HepG2 (cell line): ENCODE results near the gene STAP2. TPM values are rescaled to one million over a fixed set of nuclear protein-coding genes. Genes with fewer than 3 reads are reported as not detected.
A peak's percentile ranks its signal among the peaks of the same experiment; 100 is the strongest.

Experiments used
- ETV6 ChIP-seq: sonication (generic); formaldehyde crosslinking; conservative IDR thresholded peaks from 2 replicates; pipeline ENCODE4 v1.4.0; 2020; ENCODE audit warnings: missing genetic modification reagents
- FIP1L1 ChIP-seq: fragments of 200-400 bp; formaldehyde crosslinking; IDR thresholded peaks from 2 replicates; pipeline ENCODE4 v1.6.1; 2018; ENCODE audit warnings: low read depth, mild to moderate bottlenecking, low read length, moderate library complexity, borderline replicate concordance; ENCODE audit not compliant: insufficient read depth
- FOXK2 ChIP-seq: fragments of 450-650 bp; IDR thresholded peaks from 2 replicates; pipeline ENCODE4 v1.6.1; 2016
- RELA ChIP-seq: sonication (generic); formaldehyde crosslinking; IDR thresholded peaks from 2 replicates; pipeline ENCODE4 v1.4.0; 2020; ENCODE audit warnings: missing genetic modification reagents
- REPIN1 ChIP-seq: sonication (generic); formaldehyde crosslinking; IDR thresholded peaks from 2 replicates; pipeline ENCODE4 v1.8.0; 2022; ENCODE audit warnings: missing genetic modification reagents, low read depth, mild to moderate bottlenecking, borderline replicate concordance
- SALL2 ChIP-seq: sonication (generic); formaldehyde crosslinking; IDR thresholded peaks from 2 replicates; pipeline ENCODE4 v1.8.1; 2023; ENCODE audit warnings: mild to moderate bottlenecking, missing genetic modification reagents, inconsistent platforms
- STAT5B ChIP-seq: sonication (generic); formaldehyde crosslinking; IDR thresholded peaks from 2 replicates; pipeline ENCODE4 v1.4.0; 2020; ENCODE audit warnings: missing genetic modification reagents
- ZKSCAN1 ChIP-seq: fragments of 150-350 bp; IDR thresholded peaks from 2 replicates; pipeline ENCODE4 v1.6.1; 2014; ENCODE audit warnings: low read length
- ZNF10 ChIP-seq: sonication (generic); formaldehyde crosslinking; IDR thresholded peaks from 2 replicates; pipeline ENCODE4 v1.4.0; 2020; ENCODE audit warnings: mild to moderate bottlenecking, low read depth, missing genetic modification reagents, borderline replicate concordance
- ZNF296 ChIP-seq: sonication (generic); formaldehyde crosslinking; conservative IDR thresholded peaks from 2 replicates; pipeline ENCODE4 v1.5.0; 2020; ENCODE audit warnings: mild to moderate bottlenecking, missing genetic modification reagents
- ZNF329 ChIP-seq: sonication (generic); formaldehyde crosslinking; IDR thresholded peaks from 2 replicates; pipeline ENCODE4 v1.9.0; 2021; ENCODE audit warnings: low read depth, mild to moderate bottlenecking, missing genetic modification reagents
- ZNF570 ChIP-seq: sonication (generic); formaldehyde crosslinking; IDR thresholded peaks from 2 replicates; pipeline ENCODE4 v1.4.0; 2020; ENCODE audit warnings: mild to moderate bottlenecking, missing genetic modification reagents, borderline replicate concordance
- ZNF776 ChIP-seq: sonication (generic); formaldehyde crosslinking; IDR thresholded peaks from 2 replicates; pipeline ENCODE4 v1.4.0; 2020; ENCODE audit warnings: mild to moderate bottlenecking, missing genetic modification reagents
- polyA plus RNA-seq, 8 experiments: library from polyadenylated mRNA; depleted of rRNA in 3 of 8; stranded (reverse) in 7 of 8; unstranded in 1 of 8; fragments of >200 nt; fragmentation: Illumina TruSeq in 4 of 8; extraction: Trizol in 4 of 8; gene quantifications; 2 replicates each; pipeline versions ENCODE4 v1.2.1 to v1.2.3, GENCODE V29; 2011 to 2016; ENCODE audit warnings: low read depth in 4 of 8, missing spikeins in 1 of 8, mixed read lengths in 1 of 8; ENCODE audit not compliant: insufficient read depth in 1 of 8
- total RNA-seq, 5 experiments: library from RNA; depleted of rRNA; stranded (reverse); fragments of >200 nt; fragmentation: Illumina TruSeq; extraction: Trizol; gene quantifications; 2 replicates each; pipeline ENCODE4 v1.2.3, GENCODE V29; 2016; ENCODE audit warnings: low read depth in 1 of 5
- TF ChIP-seq, protein P1 (sequence below): IDR thresholded peaks from 2 replicates; pipeline ENCODE4 v1.6.1; 2016; ENCODE audit warnings: control low read depth
- TF ChIP-seq, protein P2 (sequence below): sonication (generic); formaldehyde crosslinking; IDR thresholded peaks from 2 replicates; pipeline ENCODE4 v1.4.0; 2020; ENCODE audit warnings: missing genetic modification reagents
- TF ChIP-seq, protein P3 (sequence below): sonication (generic); formaldehyde crosslinking; IDR thresholded peaks from 2 replicates; pipeline ENCODE4 v1.4.0; 2020; ENCODE audit warnings: missing genetic modification reagents
- TF ChIP-seq, protein P4 (sequence below): sonication (generic); formaldehyde crosslinking; IDR thresholded peaks from 2 replicates; pipeline ENCODE4 v1.8.1; 2023; ENCODE audit warnings: mild to moderate bottlenecking, missing genetic modification reagents
- TF ChIP-seq, protein P5 (sequence below): sonication (generic); formaldehyde crosslinking; IDR thresholded peaks from 2 replicates; pipeline ENCODE4 v1.4.0; 2020; ENCODE audit warnings: missing genetic modification reagents; ENCODE audit errors: not compliant biosample characterization
- TF ChIP-seq, protein P6 (sequence below): sonication (generic); formaldehyde crosslinking; conservative IDR thresholded peaks from 2 replicates; pipeline ENCODE4 v1.4.0; 2020; ENCODE audit warnings: mild to moderate bottlenecking, missing genetic modification reagents, moderate library complexity

Gene STAP2
- total and polyA plus RNA-seq, 2 of the 13 experiments (the other 11 are each of a cell fraction or from before 2014, with no cell fraction given) = 39.0 to 43.7 TPM

DNA sequence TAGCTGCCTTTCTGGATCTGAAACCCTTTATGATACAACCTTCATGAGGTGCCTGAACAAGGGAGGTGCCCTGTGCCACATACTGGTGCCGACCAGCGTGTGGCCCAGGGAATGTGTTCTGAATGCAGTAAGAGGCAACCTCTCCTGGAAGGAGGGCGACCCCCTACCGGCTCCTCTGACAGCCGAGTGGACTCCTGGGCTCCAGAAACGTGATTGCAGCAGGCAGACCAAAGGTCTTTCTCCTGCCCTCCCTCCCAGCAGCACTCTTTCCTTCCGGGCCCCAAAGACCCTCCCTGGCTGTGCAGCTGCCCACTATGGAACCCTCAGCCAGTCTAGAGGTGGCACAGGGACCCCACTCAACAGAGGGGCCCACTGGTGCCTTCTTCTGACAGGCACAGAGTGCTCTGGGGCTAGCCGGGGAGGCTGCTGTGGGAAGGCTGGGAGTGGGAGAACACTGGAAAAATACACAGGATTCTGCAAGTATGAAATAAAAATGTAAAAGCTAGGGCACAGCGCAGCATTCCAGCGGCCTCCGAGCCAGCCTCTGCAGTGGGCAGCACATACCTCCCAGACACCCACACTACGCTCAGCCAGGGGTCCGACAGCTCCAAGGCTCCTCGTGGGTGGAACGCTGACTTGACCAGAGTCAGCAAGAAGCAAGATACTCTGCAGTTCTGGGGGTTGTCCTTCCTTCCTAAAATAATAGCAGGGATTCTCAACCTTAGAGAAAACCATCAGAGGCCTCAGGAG, 46.8 kb upstream of the STAP2 start (continued):
- TF ChIP-seq, protein P1, sequence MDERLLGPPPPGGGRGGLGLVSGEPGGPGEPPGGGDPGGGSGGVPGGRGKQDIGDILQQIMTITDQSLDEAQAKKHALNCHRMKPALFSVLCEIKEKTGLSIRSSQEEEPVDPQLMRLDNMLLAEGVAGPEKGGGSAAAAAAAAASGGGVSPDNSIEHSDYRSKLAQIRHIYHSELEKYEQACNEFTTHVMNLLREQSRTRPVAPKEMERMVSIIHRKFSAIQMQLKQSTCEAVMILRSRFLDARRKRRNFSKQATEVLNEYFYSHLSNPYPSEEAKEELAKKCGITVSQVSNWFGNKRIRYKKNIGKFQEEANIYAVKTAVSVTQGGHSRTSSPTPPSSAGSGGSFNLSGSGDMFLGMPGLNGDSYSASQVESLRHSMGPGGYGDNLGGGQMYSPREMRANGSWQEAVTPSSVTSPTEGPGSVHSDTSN (CRISPR knock-in tag) = no peak
- TF ChIP-seq, protein P2, sequence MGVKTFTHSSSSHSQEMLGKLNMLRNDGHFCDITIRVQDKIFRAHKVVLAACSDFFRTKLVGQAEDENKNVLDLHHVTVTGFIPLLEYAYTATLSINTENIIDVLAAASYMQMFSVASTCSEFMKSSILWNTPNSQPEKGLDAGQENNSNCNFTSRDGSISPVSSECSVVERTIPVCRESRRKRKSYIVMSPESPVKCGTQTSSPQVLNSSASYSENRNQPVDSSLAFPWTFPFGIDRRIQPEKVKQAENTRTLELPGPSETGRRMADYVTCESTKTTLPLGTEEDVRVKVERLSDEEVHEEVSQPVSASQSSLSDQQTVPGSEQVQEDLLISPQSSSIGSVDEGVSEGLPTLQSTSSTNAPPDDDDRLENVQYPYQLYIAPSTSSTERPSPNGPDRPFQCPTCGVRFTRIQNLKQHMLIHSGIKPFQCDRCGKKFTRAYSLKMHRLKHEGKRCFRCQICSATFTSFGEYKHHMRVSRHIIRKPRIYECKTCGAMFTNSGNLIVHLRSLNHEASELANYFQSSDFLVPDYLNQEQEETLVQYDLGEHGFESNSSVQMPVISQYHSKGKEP (CRISPR knock-in tag) = no peak
- no peak for TF ChIP-seq RELA (CRISPR knock-in tag)
- TF ChIP-seq, protein P3, sequence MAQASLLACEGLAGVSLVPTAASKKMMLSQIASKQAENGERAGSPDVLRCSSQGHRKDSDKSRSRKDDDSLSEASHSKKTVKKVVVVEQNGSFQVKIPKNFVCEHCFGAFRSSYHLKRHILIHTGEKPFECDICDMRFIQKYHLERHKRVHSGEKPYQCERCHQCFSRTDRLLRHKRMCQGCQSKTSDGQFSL (CRISPR knock-in tag) = no peak
- TF ChIP-seq, protein P4, sequence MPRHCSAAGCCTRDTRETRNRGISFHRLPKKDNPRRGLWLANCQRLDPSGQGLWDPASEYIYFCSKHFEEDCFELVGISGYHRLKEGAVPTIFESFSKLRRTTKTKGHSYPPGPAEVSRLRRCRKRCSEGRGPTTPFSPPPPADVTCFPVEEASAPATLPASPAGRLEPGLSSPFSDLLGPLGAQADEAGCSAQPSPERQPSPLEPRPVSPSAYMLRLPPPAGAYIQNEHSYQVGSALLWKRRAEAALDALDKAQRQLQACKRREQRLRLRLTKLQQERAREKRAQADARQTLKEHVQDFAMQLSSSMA = no peak
- no peak for TF ChIP-seq ZNF296 (CRISPR knock-in tag)
- TF ChIP-seq, protein P5, sequence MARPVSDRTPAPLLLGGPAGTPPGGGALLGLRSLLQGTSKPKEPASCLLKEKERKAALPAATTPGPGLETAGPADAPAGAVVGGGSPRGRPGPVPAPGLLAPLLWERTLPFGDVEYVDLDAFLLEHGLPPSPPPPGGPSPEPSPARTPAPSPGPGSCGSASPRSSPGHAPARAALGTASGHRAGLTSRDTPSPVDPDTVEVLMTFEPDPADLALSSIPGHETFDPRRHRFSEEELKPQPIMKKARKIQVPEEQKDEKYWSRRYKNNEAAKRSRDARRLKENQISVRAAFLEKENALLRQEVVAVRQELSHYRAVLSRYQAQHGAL = no peak
- TF ChIP-seq REPIN1 (CRISPR knock-in tag) = no peak
- TF ChIP-seq ZNF10 (CRISPR knock-in tag) = no peak
- no peak for TF ChIP-seq ZNF570 (CRISPR knock-in tag)
- TF ChIP-seq ETV6 (CRISPR knock-in tag) = no peak
- no peak for TF ChIP-seq FIP1L1
- no peak for TF ChIP-seq STAT5B (CRISPR knock-in tag)
- no peak for TF ChIP-seq ZKSCAN1
- no peak for TF ChIP-seq FOXK2
- no peak for TF ChIP-seq ZNF776 (CRISPR knock-in tag)
- TF ChIP-seq, protein P6, sequence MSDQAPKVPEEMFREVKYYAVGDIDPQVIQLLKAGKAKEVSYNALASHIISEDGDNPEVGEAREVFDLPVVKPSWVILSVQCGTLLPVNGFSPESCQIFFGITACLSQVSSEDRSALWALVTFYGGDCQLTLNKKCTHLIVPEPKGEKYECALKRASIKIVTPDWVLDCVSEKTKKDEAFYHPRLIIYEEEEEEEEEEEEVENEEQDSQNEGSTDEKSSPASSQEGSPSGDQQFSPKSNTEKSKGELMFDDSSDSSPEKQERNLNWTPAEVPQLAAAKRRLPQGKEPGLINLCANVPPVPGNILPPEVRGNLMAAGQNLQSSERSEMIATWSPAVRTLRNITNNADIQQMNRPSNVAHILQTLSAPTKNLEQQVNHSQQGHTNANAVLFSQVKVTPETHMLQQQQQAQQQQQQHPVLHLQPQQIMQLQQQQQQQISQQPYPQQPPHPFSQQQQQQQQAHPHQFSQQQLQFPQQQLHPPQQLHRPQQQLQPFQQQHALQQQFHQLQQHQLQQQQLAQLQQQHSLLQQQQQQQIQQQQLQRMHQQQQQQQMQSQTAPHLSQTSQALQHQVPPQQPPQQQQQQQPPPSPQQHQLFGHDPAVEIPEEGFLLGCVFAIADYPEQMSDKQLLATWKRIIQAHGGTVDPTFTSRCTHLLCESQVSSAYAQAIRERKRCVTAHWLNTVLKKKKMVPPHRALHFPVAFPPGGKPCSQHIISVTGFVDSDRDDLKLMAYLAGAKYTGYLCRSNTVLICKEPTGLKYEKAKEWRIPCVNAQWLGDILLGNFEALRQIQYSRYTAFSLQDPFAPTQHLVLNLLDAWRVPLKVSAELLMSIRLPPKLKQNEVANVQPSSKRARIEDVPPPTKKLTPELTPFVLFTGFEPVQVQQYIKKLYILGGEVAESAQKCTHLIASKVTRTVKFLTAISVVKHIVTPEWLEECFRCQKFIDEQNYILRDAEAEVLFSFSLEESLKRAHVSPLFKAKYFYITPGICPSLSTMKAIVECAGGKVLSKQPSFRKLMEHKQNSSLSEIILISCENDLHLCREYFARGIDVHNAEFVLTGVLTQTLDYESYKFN = peak; percentile 66; the same call in 1 of the 2 replicates
- TF ChIP-seq ZNF329 (CRISPR knock-in tag) = no peak
- TF ChIP-seq SALL2 (CRISPR knock-in tag) = no peak
